ENCODE data around the gene HYAL2. TPM values are rescaled to one million over a fixed set of nuclear protein-coding genes. Genes with fewer than 3 reads are reported as not detected.

HYAL2 gene
- total and polyA plus RNA-seq, 12 donors = 25.1 to 135 (median 39.0) TPM

- ATAC-seq = no peak
- no peaks in the 10 kb centered on the region for H3K9me3 ChIP-seq
- 91 to 93% methylated on average over 22 of the region's 22 CpGs for WGBS, 2 donors
- no peak overlapping the region for H3K27ac ChIP-seq
- peaks cover 0 to 18% (median 4%) of the 10 kb centered on the region in 9 donors for H3K36me3 ChIP-seq
- no peaks in the 10 kb centered on the region for H3K27me3 ChIP-seq
- peaks cover 23 to 49% (median 39%) of the 10 kb centered on the region in 9 donors for H3K4me1 ChIP-seq
- intact Hi-C loops (cut with DNase I) = no loop called here
- no peak for TF ChIP-seq CTCF (IDR thresholded peaks at IDR 0.05)
- no peak for DNase-seq
- no peak overlapping the region for H3K4me3 ChIP-seq
Observed at GRCh38 chr3:50294492-50295403, 27.8 kb downstream of the HYAL2 start.

DNA sequence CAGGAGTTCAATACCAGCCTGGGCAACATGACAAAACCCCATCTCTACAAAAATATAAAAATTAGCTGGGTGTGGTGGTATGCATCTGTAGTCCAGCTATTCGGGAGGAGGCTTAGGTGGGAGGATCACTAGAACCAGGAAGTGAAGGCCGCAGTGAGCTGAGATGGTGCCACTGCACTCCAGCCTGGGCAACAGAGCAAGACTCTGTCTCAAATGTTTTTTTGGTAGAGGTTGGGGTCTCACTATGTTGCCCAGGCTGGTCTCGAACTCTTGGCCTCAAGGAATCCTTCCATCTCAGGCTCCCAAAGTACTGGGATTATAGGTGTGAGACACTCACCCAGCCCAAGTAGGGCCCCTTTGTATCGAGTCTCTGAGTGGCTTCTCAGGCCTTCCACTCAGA lies 28.5 kb downstream of the HYAL2 start:
- H3K27ac ChIP-seq = peak overlapping the region in 1 of 10 donors; percentile 95
- intact Hi-C loops (cut with DNase I) = no loop called here
- no peak overlapping the region for H3K4me3 ChIP-seq
- DNase-seq = no peak
- peaks cover 0 to 25% (median 10%) of the 10 kb centered on the region in 9 donors for H3K36me3 ChIP-seq
- no peaks in the 10 kb centered on the region for H3K27me3 ChIP-seq
- no peak for TF ChIP-seq CTCF (IDR thresholded peaks at IDR 0.05)
- H3K9me3 ChIP-seq = no peaks in the 10 kb centered on the region
- WGBS, 2 donors = 84 to 90% methylated on average over 4 of the region's 4 CpGs
- ATAC-seq = no peak
- H3K4me1 ChIP-seq = peaks cover 23 to 48% (median 36%) of the 10 kb centered on the region in 9 donors

DNA sequence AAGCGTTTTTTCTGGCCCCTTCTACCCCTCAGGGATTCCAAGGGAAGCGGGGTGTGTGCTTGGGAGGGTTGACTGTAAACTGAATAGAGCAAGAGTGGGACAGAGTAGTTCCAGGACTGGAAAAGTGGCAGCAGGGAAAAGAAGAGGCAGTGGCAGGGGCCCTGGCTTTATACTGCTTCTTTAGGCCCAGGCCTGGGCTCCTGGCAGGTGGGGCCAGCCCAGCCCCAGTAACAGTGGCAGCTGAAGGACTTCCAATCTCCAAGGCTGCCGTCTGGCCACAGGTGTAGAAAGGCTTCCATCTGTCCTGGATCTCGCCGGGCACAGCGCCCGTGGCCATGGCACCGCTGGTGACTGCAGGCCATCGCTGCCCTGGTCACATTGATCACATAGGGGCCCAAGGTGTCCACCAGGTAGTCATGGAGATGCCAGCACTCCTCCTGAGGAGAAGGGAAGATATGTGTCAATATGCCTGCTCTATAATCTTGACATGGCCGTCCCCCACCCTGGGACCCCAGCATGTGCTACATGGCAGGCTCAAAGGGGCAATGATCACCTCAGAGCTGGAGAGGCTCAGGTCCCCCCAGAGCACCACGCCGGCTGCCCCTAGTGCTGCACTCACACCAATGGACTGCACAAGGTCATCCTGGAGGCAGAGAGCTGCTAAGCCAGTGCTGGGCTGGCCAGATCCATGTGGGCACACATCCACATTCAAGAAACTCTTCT lies 29.3 kb downstream of the HYAL2 start:
- H3K4me3 ChIP-seq = peak overlapping the region in 6 of 10 donors; percentile 84 to 100 (median 94)
- peaks cover 0 to 33% (median 18%) of the 10 kb centered on the region in 9 donors for H3K36me3 ChIP-seq
- WGBS, 2 donors = 70 to 76% methylated on average over 12 of the region's 12 CpGs
- no peak for ATAC-seq
- H3K9me3 ChIP-seq = no peaks in the 10 kb centered on the region
- H3K4me1 ChIP-seq = peaks cover 17 to 41% (median 32%) of the 10 kb centered on the region in 9 donors
- no peaks in the 10 kb centered on the region for H3K27me3 ChIP-seq
- intact Hi-C loops (cut with DNase I) = no loop called here
- no peak for DNase-seq
- peak overlapping the region; percentile 20 to 95 (median 92) for H3K27ac ChIP-seq
- TF ChIP-seq CTCF (IDR thresholded peaks at IDR 0.05) = no peak

Measured in heart right ventricle (tissue), 16 donors.